HG03064 (cell line): Measurements from ENCODE around the gene WDR73.

ENCODE experiments used
- ATAC-seq: cut with Tn5 transposase; IDR thresholded peaks from one replicate; pipeline ENCODE4 v1.9.1; 2021; ENCODE audit warnings: low read depth; ENCODE audit not compliant: unreplicated experiment

WDR73 gene

DNA sequence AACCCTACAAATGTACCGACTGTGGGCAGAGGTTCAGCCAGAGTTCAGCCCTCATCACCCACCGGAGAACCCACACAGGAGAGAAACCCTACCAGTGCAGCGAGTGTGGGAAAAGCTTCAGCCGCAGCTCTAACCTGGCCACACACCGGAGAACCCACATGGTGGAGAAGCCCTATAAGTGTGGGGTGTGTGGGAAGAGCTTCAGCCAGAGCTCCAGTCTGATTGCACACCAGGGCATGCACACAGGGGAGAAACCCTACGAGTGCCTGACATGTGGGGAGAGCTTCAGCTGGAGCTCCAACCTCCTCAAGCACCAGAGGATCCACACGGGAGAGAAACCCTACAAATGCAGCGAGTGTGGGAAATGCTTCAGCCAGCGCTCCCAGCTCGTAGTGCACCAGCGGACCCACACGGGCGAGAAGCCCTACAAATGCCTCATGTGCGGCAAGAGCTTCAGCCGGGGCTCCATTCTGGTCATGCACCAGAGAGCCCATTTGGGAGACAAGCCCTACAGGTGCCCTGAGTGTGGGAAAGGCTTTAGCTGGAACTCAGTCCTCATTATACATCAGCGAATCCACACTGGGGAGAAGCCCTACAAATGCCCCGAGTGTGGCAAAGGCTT is 32.6 kb downstream of the WDR73 start:
- no peak for ATAC-seq

- ATAC-seq, result no peak
Measured at GRCh38 chr15:84620626-84621025, 33.5 kb downstream of the WDR73 start.

DNA sequence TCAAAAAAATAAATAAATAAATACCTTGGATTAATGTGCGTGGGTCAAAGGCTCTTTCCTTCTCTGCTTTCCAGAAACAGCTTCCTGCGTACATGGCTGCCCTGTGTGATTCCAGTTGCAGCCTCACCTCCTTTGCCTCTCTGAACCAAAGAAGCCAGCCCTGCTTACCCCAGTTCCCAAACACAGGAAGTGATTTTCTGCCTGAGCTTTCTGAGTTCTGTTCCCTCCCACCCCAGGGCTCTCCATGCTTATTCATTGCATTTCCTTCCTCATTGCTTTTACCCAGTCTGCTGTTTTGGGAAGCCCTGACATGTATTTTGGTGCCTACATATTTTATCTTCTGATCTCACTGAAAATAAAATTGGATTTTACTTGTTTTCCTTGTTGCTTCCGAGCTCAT is 37.8 kb downstream of the WDR73 start:
- ATAC-seq, result no peak

GRCh38 chr15:84611631-84612030 is 42.5 kb downstream of the WDR73 start:
- ATAC-seq, result no peak

GRCh38 chr15:84609818-84610525 is 44.1 kb downstream of the WDR73 start:
- no peak for ATAC-seq

- no peak for ATAC-seq
Measured at GRCh38 chr15:84608707-84609284, 45.3 kb downstream of the WDR73 start.

DNA sequence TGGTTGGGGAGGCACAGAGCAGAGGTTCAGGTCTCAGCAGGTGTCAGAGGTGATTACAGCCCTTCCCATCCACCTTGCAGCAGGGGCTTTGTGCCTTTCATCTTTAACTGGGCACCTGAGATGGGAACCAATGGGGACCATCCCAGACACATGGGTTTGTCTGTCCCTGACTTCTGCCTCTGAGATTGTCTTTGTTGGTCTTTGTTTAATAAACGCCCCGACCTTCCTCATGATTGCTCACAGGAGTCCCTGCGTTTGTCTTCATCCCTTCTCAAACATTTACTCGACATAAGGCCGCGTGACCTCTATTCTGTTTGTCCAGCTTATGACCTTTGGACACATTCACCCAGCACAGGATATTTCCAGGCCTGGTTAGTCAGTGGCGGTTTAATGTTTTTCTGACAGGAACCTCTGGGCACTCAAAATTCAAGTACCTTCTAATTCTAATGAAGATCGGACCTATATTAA is 47.4 kb downstream of the WDR73 start:
- ATAC-seq, result no peak

DNA sequence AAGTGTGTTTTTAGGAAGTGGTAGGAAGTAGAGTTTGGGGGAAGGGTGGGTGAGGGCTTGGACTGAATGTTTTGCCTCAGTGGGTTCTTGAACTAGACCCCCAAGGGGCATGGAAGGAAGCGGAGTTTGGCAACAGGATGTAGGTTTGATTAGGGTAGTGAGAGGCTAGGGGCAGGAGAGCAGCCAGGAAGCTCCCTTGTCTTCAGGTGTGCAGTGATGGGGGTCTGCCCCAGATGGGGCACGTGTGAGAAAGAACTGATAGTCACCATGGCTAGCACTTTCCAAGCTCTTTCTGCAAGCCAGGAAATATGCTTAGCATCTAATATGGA is 48.6 kb downstream of the WDR73 start:
- ATAC-seq, result no peak

- ATAC-seq, result no peak
Measured at GRCh38 chr15:84604826-84605553, 49.1 kb downstream of the WDR73 start.

DNA sequence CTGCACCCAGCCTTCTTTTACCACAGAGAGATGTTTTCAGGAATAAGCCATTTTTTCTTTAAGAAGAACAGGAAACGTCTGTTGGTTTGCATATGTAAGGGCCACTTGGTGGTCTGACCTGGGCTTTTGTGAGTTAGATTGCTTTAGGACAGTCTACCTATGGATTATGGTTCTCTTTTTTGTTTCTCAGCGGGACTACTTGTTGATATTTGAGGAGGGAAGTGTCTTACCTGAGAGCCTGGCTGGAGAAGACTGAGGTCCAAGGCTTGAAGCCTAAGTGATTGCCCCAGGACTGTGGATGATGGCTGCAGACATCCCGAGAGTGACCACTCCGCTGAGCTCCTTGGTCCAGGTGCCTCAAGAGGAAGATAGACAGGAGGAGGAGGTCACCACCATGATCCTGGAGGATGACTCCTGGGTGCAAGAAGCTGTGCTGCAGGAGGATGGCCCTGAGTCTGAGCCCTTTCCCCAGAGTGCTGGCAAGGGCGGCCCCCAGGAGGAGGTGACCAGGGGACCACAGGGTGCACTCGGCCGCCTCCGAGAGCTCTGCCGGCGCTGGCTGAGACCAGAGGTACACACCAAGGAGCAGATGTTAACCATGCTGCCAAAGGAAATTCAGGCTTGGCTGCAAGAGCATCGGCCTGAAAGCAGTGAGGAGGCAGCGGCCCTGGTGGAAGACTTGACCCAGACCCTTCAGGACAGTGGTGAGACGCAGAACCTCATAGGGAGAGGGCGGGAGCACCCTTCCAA is 50.3 kb downstream of the WDR73 start:
- no peak for ATAC-seq

DNA sequence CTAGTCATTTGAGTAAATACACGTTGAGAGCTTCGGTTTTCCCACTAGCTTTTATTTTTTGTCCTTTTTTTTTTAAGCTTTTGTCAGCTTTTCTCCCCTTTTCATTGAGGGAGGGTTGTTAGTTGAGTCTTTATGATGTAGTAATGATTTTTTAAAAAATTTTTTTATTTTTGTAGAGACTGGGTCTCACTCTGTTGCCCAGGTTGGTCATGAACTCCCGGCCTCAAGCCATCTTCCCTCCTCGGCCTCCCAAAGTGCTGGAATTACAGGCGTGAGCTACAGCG is 52.6 kb downstream of the WDR73 start:
- no peak for ATAC-seq

- ATAC-seq, result peak; percentile 96
Measured at GRCh38 chr15:84600687-84601554, 53.2 kb downstream of the WDR73 start, which contains the start of gene ZSCAN2. Gene ZSCAN2 (plus strand): TSS chr15:84601009. CDS start chr15:84603928, 2,919 bp downstream.

GRCh38 chr15:84600331-84600686 is 53.8 kb downstream of the WDR73 start:
- peak; percentile 6 for ATAC-seq

DNA sequence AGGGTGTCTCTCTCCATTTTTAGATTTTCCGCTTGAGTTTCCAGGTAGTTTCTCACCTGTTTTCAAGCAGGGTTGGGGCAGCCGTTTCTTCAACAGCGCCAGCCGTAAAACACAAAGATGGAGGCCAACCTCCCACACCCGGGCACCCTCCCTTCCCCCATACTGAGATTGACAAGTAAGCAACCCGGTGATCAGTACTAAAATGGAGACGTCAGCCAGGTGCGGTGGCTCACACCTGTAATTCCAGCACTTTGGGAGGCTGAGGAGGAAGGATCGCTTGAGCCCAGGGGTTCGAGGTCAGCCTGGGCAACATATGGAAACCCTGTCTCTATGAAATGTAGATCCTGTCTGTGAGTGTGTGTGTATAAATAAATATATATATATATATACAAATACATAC is 54.2 kb downstream of the WDR73 start:
- no peak for ATAC-seq

DNA sequence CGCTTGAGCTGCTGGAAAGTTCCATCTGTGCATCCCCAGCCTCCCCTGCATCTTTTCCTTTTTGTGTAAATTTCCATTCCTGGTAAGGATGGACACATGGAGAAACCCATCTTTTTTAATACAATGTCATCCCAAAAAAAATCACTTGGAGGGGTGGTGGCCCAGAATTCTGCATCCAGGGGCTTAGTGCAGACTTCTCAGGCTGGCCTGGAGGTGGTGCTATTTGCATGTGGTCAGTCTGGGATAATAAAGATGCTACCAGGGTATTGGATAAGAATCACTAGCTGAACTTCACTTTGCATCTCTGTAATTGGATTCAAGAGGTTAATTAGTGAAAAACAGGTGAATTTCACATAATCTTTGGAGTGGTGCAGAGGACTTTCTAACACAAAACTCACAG is 55.1 kb downstream of the WDR73 start:
- ATAC-seq, result no peak

- ATAC-seq, result peak; percentile 50
Measured at GRCh38 chr15:84598250-84598649, 55.8 kb downstream of the WDR73 start.

DNA sequence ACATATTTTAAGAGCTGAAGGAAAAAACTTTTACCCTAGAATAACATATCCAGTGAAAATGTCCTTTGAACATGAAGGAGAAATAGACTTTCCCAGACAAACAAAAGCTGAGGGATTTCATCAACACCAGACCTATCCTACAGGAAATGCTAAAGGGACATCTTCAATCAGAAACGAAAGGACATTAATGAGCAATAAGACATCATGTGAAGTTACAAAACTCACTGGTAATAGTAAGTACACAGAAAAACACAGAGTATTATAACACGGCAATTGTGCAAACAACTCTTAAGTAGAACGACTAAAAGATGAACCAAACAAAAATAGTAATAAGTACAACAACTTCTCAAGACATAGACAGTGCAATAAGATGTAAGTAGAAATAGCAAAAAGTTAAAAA is 56.8 kb downstream of the WDR73 start:
- ATAC-seq, result no peak

GRCh38 chr15:84595660-84596059 is 58.4 kb downstream of the WDR73 start:
- ATAC-seq, result no peak

GRCh38 chr15:84594617-84595290 is 59.3 kb downstream of the WDR73 start:
- ATAC-seq, result no peak
